IMR-90 (cell line): Measurements from ENCODE around the gene SRCAP.

Experiments used
- BHLHE40 ChIP-seq: fragments of 150-350 bp; IDR thresholded peaks from 2 replicates; pipeline ENCODE4 v1.6.1; 2016; ENCODE audit warnings: mild to moderate bottlenecking, low read depth, low read length
- CTCF ChIP-seq: conservative IDR thresholded peaks from 2 replicates; pipeline ENCODE4 v1.5.1; 2012; ENCODE audit warnings: mild to moderate bottlenecking, low read depth, low read length, improper control_type of control experiment
- RAD21 ChIP-seq: IDR thresholded peaks from 2 replicates; pipeline ENCODE4 v1.6.1; 2012; ENCODE audit warnings: low read length, improper control_type of control experiment

- TF ChIP-seq RAD21 (no peak), BHLHE40 (no peak), CTCF (no peak)
Observed at GRCh38 chr16:30738984-30739951, 40.3 kb downstream of the SRCAP start.
